Activated naive CD8-positive, alpha-beta T cell treated with anti-CD3 and anti-CD28 coated beads, Interleukin-2, amount 50 U/mL, for 16 hours (primary cell): ENCODE measurements around the gene FKBP11.
"Not testable (repeated sequence)": the region's sequence is repeated elsewhere in the genome, so short reads cannot be mapped to it uniquely, and the experiment has no call there.

ENCODE experiments used
- DNase-seq: peaks from one replicate; pipeline ENCODE4 v3.0.0-alpha.2; 2020; ENCODE audit warnings: low read depth, low spot score

Gene FKBP11

DNA sequence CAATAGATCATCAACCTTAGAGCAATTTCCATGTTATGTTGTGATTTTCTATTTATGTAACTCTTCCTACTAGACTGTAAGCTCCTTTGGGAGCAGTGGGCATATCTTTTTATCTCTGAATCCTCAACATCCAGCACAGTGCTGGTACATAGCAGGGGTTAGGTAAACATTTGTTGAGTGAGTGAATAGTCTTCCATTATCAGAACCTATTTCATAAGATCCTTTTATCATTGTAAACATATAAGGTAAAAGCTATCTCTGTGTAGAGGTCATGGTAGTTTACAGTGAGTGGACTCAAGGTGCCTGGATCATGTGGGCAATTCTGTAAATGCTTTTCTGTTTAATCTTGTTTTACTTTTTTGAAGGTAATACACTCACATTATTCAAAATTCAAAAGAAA is 15.1 kb downstream of the FKBP11 start:
- no peak for DNase-seq

DNA sequence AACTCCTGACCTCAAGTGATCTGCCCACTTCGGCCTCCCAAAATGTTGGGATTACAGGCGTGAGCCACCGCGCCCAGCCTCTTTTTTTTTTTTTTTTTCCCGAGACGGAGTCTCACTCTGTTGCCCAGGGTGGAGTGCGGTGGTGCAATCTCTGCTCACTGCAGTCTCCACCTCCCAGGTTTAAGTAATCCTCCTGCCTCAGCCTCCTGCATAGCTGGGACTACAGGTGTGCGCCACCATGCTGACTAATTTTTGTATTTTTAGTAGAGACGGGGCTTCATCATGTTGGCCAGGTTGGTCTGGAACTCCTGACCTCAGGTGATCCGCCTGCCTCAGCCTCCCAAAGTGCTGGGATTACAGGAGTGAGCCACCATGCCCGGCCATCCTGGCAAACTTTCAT is 15.6 kb downstream of the FKBP11 start:
- DNase-seq, result not testable (repeated sequence)

DNA sequence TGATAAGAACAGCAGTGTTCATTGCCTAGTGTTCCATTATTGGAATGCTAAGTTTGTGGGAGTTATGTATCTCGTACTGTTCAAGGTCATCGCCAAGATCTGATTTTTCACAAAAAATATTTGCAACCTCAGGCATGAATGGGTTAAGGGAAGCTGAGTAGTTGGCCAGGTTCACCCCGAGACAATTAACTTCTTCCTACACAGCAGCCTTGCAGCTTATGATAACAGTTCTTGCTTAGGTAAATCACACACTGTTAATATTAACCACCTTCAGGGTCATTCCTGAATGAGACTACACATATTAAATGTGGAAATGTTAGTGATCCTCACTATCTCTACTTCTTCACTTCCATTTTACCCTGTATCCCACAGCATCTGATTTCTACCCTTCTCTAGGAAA is 18.0 kb downstream of the FKBP11 start:
- no peak for DNase-seq

DNA sequence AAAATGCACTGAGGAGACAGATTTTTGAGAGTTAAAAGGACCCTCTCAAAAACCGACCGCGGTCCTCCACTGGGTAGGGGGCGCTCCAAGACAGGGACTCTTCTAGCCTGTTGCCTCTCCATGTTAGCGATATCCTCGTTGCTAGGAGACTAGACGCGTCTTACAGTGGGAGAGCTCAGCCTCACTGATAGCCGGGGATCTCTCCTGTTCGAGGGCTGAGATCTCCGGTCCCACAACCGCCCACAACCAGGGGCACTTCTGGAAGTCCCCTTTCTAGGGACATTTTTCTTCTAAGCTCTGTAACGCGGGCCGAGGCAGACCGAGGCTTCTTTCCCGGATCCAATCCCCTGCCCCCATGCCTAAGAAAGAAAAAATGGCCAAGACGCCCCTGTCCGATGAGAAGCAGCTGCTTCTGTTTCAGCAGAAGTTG is 21.3 kb downstream of the FKBP11 start:
- peak; percentile 69 for DNase-seq

DNA sequence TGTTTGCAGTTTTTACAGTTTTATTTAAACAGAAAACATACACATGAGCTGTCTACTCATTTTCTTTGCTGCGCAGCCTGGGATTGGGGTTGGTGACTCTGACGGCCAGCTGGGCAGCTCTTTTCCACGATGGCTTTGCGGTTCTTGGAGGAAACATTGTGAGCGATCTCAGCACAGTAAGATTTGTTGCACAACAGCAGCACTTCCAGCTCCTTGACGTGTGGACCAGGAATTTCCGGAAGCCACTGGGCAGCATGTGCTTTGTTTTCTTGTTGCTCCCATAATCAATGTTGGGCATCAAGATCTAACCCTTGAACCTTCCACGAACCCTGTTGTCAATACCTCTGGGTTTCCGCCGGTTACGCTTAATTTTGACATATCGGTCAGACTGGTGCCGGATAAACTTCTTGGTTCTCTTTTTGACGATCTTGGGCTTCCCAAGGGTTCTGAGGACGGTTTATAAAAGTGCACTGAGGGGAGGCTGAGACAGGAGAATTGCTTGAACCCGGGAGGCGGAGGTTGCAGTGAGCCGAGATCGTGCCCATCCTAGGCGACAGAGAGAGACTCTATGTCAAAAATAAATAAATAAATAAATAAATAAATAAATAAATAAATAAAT is 21.8 kb downstream of the FKBP11 start:
- DNase-seq, result no peak

- no peak for DNase-seq
Observed at GRCh38 chr12:48901278-48901677, 24.0 kb downstream of the FKBP11 start.

- no peak for DNase-seq
Observed at GRCh38 chr12:48899651-48900050, 25.6 kb downstream of the FKBP11 start.

GRCh38 chr12:48894271-48894670 is 31.0 kb downstream of the FKBP11 start:
- no peak for DNase-seq

DNA sequence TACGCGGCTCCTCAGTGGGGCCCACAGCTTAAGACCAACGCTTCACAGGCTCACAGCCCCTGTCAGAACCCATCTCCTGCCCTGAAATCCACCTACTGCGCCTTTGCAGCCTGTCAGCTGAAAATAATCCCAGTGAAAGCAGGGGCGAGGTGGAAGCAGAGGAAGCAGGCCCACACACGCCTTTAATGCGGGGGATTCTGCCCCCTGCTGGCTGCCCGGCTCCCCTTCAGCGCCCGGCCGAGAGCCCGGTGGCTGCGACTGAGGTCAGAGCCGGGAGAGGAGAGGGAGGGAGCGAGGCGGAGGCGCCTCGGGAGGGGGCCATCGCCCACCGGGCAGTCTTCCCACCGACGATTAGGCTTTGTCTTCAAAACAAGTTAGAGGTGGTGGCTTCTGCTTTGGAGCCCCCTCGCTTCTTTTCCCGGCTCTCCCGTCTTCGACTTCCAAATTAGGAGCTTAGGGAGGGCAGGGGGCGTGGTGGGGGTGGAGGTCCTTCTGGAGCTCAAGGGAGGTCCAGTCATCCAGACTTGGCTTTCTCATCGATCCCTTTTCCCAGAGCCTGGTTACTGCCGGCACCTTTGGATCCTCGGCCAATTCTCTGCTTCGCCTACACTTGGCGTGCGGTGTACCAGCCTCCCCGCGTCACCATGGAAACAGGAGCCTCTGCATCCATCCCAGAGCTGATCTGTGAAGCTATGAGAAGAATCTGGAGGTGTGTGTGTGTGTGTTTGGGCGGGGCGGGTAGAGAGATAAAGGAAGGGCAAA is 34.5 kb downstream of the FKBP11 start:
- DNase-seq, result peak; percentile 41

DNA sequence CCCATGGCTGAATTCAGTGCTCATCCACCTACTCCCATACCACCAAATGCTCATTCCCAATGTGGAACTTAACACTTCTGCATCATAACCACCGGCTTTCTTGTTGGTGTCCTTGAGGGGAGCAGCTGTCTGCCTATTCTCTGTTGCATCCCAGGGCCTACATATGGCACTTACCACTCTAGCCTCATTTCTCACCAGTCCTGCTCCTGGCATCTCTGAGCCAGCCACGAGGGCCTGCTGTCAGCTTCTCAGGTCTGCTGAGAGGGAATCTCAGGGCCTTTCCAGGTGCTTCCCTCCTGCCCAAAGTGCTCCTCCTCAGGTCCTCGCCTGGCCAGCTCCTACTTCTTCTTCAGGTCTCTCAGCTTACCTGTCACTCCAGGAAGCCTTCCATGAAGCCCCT is 35.6 kb downstream of the FKBP11 start:
- no peak for DNase-seq

DNA sequence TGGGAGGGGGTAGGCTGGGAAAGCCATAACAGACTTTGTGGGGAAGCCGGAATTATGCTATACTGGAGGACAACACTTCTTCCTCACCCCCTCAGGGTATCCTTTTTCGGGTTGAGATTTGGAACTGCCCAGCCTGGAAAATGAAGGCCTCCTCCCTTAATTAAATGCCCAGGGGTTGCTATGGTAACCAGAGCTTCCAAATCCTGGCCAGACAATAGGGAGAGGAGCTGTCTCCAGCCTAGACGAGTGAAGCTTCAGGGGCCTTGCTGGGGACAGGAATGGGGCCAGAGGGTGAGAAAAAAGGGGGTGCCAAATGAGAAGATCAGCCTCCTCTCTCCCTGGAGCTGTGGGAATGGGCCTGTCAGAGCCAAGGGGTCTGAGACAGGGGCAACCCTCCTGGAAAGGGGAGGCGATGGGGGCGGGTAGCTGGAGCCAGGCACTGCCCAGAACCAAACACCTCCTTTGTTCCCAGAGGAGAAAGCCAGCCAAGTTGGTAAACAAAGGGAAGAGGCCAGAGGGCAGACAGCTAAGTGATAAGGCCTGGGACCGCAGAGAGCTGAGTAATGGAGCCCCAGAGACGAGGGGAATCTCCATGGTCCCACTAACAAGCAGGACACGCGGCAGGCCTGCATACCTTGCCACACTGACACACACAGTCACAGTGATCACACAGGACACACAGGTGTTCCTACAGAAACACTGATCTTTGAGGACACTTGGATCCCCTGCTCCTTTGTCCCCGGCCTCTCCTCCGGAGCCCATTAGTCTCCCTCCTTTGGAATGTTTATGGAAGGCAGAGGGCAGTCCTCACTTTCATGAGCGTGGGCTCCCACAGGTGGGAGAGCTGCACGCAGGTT is 41.8 kb downstream of the FKBP11 start:
- DNase-seq, result no peak

- DNase-seq, result no peak
Observed at GRCh38 chr12:48882972-48883304, 42.4 kb downstream of the FKBP11 start.

GRCh38 chr12:48882315-48882687 is 43.0 kb downstream of the FKBP11 start:
- DNase-seq, result no peak

DNA sequence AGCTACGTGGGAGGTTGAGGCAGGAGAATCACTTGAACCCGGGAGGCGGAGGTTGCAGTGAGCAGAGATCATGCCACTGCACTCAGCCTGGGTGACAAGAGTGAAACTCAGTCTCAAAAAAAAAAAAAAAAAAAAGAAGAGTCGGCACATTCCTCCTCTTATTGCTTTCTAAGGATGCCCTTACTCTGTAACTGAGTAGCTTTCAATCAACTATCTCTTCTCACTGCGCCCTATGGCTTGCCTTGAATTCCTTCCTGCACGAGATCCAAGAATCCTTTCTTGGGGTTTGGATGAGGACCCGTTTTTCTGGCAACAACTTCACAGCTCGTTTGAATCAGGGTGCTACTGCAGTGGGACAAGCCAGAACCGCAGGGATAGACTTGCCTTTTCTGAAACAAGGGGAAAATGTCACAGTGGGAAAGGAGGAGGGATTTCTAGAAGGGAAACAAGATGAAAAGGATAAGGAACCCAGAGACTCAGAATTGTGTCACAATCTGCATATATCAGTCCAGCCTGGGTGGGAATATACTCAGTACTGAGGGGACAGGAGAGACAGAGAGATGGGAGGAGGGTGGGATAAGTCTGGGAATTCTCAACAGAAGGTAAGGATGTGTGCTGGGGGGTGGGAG is 43.5 kb downstream of the FKBP11 start:
- DNase-seq, result no peak

GRCh38 chr12:48880647-48881046 is 44.6 kb downstream of the FKBP11 start:
- DNase-seq, result no peak

DNA sequence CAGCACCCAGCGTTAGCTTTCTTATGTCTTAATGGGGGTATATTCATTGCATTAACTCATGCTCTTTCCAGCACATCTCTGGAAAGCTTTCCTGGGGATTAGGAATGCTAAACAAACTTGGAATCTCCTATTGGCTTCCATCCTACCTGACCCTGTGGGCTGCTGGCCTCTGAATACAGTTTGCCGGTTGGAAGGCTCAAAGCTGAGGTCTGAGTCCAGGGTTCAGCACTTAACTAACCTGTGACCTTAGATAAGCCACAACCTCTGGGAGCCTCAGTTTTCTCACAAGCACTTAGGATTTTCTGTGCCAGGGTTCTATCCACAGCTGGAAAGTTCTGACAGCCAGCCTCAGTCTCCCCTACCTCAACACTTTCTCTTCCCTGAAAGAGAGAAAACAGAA is 46.7 kb downstream of the FKBP11 start:
- DNase-seq, result no peak

DNA sequence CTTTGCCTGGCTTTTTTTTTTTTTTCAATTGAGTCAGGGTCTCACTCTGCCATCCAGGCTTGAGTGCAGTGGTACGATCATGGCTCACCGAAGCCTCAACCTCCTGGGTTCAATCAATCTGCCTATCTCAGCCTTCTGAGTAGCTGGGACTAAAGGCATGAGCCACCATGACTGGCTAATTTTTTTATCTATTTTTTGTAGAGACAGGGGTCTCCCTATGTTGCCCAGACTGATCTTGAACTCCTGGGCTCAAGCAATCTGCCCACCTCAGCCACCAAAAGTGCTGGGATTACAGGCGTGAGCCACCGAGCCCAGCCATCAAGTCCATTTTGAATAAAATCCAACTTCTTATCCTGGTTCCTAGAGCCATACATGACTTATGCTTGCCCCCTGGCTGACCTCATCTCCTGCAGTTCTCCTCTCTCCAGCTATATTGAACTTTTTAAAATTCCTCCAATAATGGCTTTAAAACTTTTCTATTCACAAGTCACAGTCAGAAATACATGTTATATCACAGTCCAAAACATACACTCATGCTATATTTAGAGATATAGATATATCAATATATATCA is 49.3 kb downstream of the FKBP11 start:
- DNase-seq, result no peak

DNA sequence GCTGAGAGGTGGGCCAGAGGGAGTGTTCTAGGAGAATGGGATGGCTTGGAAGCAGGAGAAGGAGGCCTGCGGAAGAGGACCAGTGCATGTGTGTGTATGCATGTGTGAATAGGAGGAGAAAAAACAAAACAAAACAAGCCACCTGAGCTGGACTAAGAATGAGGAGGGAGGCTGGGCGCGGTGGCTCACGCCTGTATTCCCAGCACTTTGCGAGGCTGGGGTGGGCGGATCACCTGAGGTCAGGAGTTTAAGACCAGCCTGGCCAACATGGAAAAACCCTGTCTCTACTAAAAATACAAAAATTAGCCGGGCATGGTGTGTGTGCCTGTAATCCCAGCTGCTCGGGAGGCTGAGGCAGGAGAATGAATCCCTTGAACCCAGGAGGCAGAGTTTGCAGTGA is 51.8 kb downstream of the FKBP11 start:
- not testable (repeated sequence) for DNase-seq

- DNase-seq, result no peak
Observed at GRCh38 chr12:48873096-48873495, 52.2 kb downstream of the FKBP11 start.
